HG03442 (cell line): ENCODE results near the gene SLC16A6.
"Not testable (repeated sequence)": the region's sequence is repeated elsewhere in the genome, so short reads cannot be mapped to it uniquely, and the experiment has no call there.

ENCODE experiments used
- ATAC-seq: cut with Tn5 transposase; IDR thresholded peaks from one replicate; pipeline ENCODE4 v1.9.1; 2021; ENCODE audit warnings: mild to moderate bottlenecking, moderate library complexity; ENCODE audit not compliant: unreplicated experiment

Gene SLC16A6

DNA sequence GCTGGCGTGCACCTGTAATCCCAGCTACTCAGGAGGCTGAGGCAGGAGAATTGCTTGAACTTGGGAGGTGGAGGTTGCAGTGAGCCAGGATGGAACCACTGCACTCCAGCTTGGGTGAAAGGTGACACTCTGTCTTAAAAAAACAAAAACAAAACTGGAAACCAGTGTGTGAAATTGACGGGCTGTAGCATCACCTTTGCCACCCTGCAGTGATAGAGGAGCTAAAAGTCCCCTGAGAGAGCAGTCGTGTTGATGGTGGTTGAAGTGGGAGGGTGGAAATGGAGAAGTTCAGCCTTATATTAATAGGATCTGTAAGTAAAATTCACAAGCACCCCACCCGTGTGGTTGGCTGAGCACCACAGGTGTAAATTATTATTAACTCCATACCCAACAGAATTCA is 65.9 kb downstream of the SLC16A6 start:
- not testable (repeated sequence) for ATAC-seq

DNA sequence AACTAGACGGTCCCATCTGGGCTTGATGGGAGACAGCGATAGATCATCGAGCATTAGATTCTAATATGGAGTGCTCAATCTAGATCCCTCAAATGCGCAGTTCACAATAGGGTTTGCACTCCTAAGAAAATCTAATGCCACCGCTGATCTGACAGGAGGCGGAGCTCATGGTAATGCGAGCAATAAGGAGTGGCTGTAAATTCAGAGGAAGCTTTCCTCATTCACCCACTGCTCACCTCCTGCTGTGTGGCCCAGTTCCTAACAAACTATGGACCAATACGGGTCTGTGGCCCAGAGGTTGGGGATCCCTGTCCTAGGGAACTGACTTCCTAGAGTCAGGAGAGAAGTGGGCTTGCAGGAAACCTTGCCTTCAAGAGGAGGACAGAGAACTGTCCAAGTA is 68.3 kb downstream of the SLC16A6 start:
- no peak for ATAC-seq

DNA sequence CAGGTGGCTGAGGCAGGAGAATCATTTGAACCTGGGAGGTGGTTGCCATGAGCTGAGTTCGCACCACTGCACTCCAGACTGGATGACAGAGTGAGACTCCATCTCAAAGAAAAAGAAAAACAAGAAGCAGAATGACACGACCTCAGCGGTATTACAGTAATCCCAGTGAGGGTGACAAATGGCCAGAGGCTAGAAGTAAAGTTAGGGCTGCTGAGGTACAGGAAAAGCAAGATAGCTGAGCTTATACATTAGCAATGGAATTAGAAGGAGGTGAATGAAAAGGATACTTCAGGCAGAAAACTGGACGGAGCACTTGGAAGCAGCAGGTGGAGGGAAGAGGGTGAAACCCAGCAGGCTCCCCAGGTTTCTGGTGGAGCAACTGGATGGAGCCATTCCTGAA is 69.1 kb downstream of the SLC16A6 start:
- ATAC-seq, result no peak

DNA sequence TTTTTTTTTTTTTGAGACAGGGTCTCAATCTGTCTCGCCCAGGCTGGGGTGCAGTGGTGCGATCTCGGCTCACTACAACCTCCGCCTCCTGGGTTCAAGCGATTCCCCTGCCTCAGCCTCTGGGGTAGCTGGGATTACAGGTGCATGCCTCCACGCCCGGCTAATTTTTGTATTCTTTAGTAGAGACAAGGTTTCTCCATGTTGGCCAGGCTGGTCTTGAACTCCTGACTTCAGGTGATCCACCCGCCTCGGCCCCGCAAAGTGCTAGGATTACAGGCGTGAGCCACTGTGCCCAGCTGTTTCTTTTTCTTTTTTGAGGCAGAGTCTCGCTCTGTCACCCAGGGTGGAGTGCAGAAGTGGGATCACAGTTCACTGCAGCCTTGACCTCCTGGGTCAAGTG is 70.1 kb downstream of the SLC16A6 start:
- not testable (repeated sequence) for ATAC-seq

DNA sequence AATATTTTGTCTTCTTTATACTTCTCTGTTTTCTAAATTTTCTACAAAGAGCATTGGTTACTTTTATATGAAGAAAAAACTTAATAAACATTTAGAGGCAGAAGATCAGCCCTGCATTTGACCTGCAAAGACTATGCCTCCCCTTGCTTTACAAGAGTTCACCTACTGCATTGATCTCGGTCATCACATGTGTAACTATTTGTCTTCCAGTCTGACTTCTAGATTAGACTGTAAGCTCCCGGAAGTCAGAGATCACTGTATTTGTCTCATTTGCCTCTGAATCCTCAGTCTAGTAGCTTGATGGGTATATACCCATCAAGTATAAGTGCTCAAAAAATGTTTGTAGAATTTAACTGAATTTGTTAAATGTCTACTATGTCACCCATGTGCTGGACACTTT is 70.7 kb downstream of the SLC16A6 start:
- not testable (repeated sequence) for ATAC-seq

DNA sequence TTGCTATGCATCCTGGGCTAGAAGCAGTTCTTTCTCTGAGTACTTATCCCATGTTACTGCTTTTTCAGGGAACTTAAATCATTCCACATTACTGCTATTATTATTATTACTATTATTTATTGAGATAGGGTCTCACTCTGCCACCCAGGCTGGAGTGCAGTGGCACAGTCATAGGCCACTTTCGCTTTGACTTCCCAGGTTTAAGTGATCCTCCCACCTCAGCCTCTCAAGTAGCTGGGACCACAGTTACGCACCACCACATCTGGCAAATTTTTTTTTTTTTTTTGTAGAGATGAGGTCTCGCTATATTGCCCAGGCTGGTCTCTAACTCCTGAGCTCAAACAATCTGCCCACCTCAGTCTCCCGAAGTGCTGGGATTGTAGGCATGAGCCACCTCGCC is 71.5 kb downstream of the SLC16A6 start:
- not testable (repeated sequence) for ATAC-seq
